NCI-H2196 (cell line): ENCODE data around the gene ALDH1A3.

Source experiments
- DNase-seq: peaks from one replicate; lab custom pipeline; 2025; ENCODE audit not compliant: unreplicated experiment; lab: John Stamatoyannopoulos, UW

ALDH1A3 gene

DNA sequence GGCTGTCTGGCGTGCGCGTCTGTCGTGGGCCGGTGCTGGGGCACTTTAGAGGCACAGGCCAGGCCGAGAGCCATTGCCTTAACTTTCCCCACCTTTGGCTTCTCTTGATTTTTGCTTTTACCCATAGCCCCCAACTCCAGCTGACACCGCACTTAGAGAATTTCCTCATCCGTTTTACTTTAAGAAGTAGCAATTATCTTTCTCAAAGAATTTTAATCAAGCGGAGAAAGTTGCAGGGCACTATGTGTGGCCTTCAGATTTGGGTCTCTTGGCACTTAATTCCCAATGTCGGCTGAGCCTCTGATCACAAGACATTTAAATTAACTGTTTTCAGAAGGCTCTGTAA is 1.2 kb downstream of the ALDH1A3 start:
- DNase-seq: no peak

DNA sequence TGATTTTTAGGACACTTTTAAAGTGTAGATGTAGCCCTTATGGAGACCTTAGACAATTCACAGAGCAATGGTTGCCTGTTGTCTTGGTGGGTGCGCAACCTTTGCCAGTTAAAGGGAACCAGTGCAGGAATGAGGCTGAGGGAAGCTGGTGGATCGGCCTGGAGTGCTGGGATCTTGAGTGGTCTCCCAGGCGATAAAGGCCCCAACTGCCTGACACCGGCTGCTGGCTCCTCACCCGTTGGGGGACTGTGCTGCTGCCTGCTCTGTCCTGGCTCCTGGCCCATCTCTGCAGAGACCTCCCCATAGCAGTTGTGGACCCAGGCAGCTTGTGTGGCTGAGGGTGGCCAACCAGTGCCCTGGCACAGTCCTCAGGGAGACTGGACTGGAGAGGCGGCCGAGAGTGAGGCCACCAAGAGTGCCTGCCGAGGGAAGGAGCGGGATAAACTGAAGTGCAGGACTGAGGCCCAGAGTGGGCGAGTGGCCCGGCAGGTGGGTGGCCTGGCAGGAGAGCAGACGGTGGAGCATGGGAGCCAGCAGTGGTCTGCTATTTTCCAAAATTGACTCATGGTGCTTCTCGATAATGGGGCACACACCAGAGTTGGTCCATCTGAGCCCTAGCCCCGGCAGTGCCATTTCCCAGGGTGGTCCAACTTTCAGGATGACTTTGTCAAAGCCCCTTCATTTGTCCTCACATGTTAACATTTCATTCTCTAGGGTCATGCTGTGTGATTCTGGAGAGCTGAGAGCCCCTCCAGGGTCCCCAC is 2.1 kb downstream of the ALDH1A3 start:
- no peak for DNase-seq

- no peak for DNase-seq
Measured at GRCh38 chr15:100885116-100885515, 5.5 kb downstream of the ALDH1A3 start.

DNA sequence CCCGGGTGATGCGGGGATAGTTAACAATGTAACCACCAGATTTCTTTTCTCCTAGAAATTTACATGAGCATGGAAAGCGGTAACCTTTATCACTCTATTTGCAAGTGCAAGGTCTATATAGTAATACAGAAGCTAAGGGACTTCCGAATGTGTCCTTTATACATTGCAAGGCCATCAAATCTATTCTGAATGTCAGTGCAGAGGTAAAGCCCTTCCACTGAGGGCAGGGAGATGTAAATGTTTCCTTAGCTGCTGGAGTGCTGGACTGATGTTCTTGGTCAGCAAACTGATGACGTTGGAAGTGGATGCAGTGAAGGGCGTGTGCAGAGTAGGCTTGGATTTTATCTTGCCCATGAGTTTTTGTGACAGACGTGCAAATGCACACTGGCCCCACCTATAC is 6.2 kb downstream of the ALDH1A3 start:
- no peak for DNase-seq

DNA sequence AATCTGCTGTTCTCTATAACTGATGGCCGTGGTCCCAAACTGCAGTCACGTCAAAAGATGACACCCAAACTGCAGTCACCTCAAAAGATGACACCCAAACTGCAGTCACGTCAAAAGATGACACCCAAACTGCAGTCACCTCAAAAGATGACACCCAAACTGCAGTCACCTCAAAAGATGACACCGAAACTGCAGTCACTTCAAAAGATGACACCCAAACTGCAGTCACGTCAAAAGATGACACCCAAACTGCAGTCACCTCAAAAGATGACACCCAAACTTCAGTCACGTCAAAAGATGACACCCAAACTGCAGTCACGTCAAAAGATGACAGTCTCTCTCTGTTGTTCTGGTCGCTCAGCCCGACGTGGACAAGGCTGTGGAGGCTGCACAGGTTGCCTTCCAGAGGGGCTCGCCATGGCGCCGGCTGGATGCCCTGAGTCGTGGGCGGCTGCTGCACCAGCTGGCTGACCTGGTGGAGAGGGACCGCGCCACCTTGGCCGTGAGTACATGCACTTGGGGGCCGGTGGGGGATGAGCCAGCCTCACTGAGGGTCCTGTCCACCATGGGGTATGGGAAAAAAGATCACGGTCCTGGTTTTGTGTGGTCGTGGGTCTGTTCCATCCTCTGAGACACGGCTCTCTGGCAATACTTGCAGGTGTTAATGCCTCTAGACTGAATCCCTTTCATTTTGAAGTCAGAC is 7.7 kb downstream of the ALDH1A3 start:
- no peak for DNase-seq

- DNase-seq: no peak
Measured at GRCh38 chr15:100889385-100890050, 9.9 kb downstream of the ALDH1A3 start.

DNA sequence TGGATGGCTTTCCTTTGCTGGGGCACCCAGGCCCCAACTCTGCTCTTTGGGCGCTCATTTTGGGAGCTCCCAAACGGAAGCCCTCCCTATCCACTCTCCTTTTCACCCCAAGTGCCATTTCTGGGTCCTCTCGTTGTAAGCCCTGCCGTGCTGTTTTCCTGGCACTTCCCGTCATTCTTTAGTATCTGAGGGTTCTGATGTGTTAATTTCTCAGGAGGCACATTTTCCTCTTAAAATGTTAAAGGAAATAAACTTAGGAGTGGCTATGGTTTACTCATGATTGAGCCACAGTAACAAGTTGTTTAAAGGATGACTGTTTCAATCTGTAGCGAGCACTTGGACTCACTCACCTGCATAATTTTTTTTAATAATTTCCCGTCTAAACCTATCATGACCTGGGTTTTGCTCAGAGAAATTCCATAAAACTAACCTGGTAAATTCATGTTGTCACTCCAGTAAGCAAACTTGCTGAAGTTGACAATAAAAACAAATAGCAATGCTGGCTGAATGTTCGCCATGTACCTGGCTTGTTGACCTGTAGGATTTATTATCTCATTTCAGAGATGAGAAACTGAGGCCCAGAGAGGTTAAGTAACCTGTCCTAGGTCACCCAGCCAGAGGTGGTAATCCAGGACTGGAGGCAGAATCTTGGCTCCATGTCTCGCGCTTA is 10.6 kb downstream of the ALDH1A3 start:
- DNase-seq: no peak

DNA sequence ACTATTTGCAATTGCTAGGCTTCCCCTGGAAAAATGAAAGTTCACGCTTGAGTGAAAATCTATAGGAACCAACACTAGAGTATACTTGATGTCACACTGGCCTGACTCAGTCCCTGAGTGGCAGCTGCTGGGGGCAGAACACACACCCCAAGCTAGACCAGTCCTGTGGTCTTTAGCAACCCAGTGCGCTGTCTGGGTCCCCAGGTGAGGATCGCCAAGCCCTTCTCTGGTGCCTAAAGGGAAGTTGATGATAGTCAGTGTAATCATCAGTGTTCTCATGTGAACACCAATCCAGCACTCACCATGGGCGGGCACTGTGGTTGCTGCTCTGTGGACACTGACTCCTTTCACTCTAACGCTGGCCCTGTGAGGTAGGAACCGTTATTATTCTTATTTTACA is 11.2 kb downstream of the ALDH1A3 start:
- no peak for DNase-seq

DNA sequence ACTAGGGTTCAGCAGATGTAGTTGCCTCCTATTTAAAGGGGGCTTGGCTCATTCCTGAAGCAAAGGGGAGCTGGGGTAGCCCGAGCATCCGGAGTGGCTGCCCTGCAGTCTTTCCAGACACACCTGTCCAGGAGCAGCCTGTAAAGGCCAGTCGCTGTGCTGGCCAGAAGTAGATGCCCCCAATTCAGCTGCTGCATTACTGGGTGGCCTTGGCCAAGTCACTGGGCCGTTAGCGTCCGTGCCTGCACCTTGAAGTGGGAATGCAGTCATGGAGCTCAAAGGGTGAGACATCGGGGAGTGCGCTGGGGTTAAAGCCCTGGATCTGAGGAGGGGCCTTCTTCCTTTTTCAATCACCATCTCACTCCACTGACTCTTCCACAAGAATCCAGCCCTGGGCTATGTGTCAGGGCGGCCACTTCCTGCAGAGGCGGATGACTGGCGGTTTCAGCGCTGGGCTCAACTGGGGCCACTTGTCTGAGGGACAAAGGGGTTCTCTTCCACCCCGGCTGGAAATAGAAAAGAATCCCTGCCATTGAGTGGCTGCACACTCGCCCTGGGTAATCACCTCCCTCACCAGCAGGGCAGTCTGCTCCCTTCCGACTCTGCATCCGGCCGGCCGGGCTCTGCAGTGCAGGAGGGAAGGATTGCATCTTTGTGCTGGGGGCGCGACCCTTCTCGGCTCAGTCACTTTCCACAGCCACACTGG is 11.8 kb downstream of the ALDH1A3 start:
- no peak for DNase-seq

GRCh38 chr15:100892013-100892355 is 12.4 kb downstream of the ALDH1A3 start:
- DNase-seq: no peak

DNA sequence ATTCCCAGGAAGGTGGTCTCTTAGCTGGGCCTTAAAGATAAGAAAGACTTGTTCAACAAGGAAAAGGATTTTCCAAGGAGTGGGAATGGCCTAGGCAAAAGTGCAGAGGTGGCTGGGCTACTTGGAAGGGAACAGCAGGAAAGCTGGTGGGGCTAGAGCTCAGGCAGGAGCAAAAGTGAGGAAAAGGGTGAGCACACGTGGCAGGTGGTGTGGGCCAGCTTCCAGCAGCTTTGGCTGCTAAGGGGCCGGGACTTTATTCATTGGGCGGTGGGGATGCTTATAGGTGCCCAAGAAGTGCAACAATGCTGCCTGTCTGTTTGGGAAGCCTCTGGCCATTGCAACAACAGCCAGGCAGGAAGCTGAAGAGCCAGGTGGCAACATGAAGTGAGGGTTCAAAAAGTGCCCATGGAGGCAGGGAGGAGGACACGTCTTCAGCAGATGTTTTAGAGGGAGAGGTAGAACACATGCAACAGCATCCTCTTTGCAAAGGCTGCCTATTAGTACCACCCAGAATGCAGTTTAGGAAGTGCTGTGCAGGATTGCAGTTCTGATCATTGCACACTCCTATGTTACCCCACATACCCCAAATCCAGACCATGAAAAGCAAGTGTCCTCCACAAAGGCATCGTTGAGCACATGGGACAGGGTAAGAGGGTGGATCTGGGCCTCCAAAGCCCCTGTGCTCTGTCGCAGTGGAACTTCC is 13.8 kb downstream of the ALDH1A3 start:
- no peak for DNase-seq

DNA sequence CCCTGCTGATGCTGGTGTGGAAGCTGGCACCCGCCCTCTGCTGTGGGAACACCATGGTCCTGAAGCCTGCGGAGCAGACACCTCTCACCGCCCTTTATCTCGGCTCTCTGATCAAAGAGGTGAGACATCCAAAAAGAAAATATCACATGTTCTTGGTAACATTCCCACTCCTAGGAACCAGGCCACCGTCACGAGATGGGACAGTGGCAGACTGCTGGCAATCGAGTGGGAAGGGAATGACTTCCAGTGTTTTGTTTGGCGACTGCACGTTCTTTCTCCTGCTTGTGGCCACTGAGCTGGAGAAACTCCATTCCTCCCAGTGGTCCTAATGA is 14.3 kb downstream of the ALDH1A3 start:
- DNase-seq: no peak

GRCh38 chr15:100895721-100896120 is 16.1 kb downstream of the ALDH1A3 start:
- no peak for DNase-seq

DNA sequence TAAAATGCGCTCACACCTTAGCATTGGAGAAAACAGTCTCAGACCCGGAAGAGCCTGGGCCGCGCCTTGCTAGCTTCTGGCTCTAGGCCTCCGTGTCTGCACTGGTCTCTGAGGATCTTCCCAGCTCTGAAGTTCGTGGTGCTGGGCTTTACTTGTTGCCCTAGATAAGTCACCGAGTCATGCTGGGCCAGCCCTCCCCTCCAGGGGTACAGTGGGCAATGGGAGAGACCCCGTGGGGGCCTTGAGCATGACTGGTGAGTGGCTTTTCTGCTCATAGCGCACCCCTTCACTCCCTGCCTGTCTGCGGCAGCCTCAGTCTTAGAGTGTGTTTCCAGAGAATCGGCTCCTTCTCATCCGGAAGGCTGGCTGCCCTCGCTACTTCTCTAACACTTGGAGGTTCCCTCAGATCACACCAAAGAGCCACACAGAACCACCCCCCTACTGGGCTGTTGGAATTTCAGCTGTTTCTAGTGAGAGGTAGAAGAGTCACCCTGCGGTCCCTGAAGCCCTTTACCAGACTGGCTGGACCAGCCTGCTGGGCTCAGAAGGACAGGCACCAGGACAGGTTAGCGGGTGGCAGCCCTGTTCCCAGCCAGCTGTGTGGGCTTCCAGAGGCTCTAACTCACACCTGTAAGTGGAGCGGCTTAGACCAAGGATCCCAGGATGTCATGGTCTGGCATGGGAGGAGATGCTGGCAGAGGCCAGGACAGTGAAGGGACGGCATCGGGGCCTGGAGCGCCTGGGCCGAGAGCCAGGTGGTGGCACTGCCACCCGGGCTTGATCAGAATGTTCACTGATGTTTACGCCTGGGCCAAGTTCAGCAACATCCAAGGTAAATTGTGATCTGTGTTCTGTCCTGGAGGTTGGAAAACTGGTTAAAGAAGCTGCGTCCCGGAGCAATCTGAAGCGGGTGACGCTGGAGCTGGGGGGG is 17.9 kb downstream of the ALDH1A3 start:
- no peak for DNase-seq

- no peak for DNase-seq
Measured at GRCh38 chr15:100898152-100898490, 18.5 kb downstream of the ALDH1A3 start.

GRCh38 chr15:100898661-100899462 is 19.2 kb downstream of the ALDH1A3 start:
- DNase-seq: no peak

DNA sequence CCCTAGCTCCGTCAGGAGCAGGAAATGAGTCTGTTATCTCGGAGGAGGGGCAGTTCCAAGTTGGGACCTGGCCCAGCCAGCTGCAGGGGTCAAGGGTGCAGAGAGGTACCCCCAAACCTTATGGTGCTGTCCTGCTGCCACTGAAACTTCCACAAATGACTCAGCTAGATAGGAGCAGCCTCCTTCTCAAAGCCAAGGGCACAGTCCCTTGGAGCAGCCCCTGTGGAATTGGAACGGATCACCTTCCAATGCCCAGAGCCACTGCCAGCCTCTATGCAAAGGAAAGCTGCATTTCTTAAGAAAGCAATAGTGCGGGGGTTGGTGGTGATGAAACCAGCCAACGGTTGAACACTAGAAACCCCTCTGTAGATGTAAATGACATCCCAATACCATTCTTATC is 20.0 kb downstream of the ALDH1A3 start:
- DNase-seq: no peak

- no peak for DNase-seq
Measured at GRCh38 chr15:100900136-100900794, 20.6 kb downstream of the ALDH1A3 start.
